Peyer's patch (tissue), 4 donors: Measurements from ENCODE around the gene PNPO.

ENCODE experiments used
- POLR2A ChIP-seq, 2 donors: fragments of 450-650 bp; IDR thresholded peaks; one replicate each; pipeline ENCODE4 v1.5.1; 2017; ENCODE audit warnings: antibody characterized with exemption in 2 of 2, mild to moderate bottlenecking in 2 of 2, moderate library complexity in 2 of 2
- TF ChIP-seq, protein P1 (sequence below), 6 experiments: fragments of 450-650 bp in 4 of 6; fragments of 200-600 bp in 2 of 6; sonication (generic) in 1 of 6; IDR thresholded peaks; one replicate each; pipeline ENCODE4 v1.5.1; 2017 to 2019; ENCODE audit warnings: antibody characterized with exemption in 6 of 6, mild to moderate bottlenecking in 3 of 6, moderate library complexity in 1 of 6

DNA sequence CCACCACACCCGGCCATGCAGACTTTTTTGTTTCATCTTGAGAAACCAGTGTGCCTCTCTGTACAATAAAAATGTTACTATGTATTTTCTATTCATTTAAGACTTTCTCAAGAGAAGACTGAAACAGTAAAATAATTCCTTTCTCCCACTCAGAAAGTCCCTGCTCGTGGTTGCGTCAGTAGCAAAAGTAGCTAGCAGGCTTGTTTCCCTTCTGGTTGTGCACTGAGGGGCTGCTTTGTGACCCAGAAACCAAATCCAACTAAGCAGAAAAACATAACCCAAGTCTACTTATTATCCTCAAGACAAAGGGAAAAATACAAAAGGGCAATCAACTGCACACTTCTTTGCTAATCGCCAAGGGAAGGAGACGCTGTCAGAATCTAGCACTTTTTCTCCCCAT lies 3.4 kb upstream of the PNPO start:
- TF ChIP-seq, protein P1, sequence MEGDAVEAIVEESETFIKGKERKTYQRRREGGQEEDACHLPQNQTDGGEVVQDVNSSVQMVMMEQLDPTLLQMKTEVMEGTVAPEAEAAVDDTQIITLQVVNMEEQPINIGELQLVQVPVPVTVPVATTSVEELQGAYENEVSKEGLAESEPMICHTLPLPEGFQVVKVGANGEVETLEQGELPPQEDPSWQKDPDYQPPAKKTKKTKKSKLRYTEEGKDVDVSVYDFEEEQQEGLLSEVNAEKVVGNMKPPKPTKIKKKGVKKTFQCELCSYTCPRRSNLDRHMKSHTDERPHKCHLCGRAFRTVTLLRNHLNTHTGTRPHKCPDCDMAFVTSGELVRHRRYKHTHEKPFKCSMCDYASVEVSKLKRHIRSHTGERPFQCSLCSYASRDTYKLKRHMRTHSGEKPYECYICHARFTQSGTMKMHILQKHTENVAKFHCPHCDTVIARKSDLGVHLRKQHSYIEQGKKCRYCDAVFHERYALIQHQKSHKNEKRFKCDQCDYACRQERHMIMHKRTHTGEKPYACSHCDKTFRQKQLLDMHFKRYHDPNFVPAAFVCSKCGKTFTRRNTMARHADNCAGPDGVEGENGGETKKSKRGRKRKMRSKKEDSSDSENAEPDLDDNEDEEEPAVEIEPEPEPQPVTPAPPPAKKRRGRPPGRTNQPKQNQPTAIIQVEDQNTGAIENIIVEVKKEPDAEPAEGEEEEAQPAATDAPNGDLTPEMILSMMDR (IDR thresholded peaks at IDR 0.05) = no peak
- no peak for TF ChIP-seq POLR2A (IDR thresholded peaks at IDR 0.05)
